HG03520 (cell line): ENCODE data around the gene FGD6.
"Not testable (repeated sequence)": the region's sequence is repeated elsewhere in the genome, so short reads cannot be mapped to it uniquely, and the experiment has no call there.

Experiments
- ATAC-seq: cut with Tn5 transposase; IDR thresholded peaks from one replicate; pipeline ENCODE4 v1.9.1; 2021; ENCODE audit warnings: mild to moderate bottlenecking, moderate library complexity; ENCODE audit not compliant: unreplicated experiment

The FGD6 gene

DNA sequence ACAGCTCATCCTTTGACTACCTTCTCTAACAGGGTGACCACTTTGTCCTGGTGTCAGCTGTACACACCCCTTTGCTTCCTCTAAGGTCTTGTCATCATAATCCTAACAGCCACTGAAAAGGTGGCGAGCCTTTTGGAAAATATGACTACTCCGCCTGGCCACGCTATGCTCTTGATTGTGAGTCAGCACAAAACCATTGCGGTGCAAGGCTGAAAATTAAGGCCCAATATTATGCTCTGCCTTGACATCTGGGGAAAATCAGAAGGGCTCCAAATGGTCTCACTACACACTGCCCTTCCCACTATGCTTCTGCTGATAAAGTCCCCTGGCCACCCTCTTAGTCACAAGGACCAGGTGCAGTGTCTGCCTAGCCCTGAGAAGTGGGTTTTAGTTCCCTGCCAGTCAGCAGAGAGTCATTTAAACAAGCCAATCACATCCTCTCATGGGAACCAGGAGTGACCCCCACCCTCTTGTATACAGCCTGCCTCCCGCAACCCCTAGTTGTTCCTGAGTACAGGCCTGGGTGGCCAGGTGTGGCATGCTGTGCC, 34.3 kb downstream of the FGD6 start:
- ATAC-seq: peak; percentile 46

DNA sequence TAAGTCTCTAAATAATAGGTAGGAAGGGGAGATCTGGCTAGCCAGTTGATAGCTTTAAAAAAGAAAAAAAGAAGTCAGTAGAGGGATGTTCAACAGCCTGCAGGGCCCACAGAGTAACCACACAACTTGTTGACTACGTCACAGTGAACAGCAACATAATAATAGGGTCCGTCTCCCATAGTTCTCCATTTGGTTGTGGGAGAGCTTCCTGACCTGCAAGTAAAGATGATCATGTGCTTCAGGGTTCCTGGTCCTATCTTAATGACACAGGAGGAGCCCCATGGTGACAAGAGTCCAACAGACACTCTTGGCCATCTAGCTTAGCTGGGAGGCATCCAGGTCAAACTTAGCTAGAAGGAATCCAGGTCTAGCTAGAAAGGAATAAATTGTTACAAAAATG, 36.2 kb downstream of the FGD6 start:
- no peak for ATAC-seq

DNA sequence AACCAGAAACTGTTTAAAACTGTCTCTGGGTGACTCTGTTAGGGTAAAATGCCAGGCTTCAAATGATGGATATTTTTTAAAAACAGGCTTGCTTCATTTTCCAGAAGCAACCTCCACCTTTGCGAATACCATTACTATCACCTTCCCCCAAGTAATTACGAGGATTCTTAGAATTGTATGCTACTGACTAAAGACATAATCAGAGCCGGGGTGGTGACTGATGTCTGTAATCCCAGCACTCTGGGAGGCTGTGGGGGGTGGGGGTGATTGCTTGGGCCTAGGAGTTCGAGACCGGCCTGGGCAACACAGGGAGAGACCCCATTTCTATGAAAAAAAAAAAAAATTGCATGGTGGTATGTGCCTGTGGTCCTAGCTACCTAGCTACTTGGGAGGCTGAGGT, 38.3 kb downstream of the FGD6 start:
- no peak for ATAC-seq

DNA sequence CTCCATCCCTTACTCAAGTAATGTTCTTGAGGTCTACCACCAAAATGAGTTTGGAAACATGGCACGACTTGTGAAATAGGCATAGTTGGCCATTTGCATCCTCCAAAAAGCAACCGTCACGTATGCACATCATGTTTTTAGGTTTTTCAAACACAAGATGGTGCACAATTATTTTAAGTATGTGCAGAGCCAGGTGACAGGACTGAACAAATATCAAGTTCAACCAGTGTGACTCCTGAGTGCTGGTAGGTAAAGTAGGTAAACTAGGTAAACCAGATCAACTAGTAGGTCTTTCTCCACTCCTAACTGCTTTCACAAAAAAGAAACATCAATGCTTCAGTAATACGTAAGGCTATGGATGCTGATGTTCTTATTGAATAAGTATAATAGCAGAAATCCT, 39.1 kb downstream of the FGD6 start:
- no peak for ATAC-seq

DNA sequence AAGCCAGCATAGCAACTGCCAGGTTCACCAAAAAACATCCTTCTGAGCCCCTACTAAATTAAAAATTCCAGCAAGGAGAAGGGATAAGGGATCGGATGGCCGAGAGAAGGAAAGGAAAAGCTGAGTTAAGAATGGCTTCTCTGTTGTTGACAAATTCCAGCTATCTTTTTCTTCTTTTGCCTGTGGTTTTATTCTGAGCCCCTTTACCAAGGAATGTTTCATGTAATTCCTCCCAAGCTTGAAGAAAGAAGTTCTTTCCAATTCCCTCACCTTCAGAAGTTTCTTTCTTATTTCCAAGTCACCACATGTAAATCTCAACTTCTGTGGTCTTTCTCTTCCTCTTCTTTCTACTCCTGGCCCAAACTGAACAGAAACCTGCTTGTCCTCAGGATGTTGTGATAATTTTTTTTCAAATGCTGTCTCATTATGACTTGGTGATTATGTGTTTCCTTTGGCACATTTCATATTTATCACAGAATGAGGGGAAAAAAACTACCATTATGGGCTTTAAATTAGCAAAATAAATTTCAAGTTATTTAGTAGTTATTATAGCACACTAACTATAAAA, 40.0 kb downstream of the FGD6 start:
- ATAC-seq: no peak

DNA sequence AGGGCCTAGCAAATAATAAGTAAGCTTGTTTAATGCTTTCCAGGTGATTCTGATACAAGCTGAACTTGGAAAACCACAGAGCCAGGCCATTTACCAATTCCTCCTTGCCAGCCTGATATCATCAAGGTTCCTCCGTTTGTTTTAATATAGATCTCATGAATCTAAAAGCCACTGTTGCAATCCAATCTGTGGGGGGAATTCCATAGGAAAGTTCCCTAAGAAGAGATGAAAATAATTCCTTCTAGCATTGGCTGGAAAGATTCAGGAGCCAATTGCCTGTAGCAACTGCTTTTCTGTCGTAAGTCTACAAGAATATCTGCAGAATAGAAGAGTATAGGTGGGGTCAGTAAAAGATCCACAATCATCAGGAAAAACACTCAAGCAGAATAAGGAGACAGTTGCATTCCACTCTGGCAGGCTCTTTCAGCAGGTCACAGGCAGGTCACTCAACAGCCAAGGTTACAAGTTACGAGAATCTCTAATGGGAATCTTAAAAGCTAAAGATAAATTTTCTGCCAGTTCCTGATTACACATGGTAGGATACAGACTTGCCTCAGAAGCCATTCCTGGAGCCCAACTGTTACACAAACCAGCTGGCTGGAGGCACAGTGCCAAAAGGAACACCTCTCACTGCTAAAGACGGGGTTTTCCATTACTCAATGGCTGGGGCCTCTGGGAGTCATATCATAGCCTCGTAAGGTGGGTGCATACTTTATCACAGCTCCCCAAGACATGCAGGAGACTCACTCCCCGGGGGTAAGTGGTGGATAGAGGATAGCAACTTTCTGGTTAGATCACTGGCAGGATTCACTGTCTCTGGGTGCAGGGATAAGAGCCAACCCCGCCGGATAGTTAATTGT, 43.6 kb downstream of the FGD6 start:
- ATAC-seq: no peak

DNA sequence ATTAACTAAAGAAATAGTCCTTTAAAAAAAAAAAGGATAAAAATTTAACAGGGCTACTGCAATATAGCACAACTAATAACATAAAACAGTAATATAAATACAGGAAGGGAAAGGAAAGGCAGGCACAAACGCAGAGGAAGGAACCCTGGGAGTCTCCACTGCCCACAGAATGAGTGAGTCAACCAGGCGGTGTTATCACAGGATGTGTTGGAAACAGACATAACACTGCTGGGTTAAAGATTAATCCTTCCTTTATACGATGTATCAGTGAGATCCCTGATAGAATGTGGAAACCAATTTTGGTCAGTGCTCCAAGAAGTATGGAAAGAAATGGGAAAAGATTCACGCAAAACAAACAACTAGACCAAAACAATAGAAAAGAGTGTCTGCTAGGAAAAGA, 47.9 kb downstream of the FGD6 start:
- no peak for ATAC-seq

DNA sequence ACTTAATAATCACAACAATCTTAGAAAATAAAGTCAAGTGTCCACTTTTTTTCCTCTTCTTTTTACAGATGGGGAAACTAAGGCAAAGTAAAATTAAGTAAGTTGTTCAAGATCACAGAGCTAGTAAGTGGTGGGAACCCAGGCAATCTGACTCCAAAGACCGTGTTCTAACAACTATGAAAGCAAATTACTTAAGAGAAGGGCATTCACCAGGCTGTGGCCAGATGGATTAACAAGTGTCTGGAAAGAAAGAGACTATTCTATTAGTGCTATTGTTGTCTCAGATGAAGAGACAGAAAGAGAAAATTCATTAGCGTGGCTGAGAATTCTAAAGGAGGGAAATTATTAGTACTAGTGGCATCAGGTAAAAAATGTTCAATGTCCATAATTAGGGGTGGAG, 48.5 kb downstream of the FGD6 start:
- no peak for ATAC-seq

DNA sequence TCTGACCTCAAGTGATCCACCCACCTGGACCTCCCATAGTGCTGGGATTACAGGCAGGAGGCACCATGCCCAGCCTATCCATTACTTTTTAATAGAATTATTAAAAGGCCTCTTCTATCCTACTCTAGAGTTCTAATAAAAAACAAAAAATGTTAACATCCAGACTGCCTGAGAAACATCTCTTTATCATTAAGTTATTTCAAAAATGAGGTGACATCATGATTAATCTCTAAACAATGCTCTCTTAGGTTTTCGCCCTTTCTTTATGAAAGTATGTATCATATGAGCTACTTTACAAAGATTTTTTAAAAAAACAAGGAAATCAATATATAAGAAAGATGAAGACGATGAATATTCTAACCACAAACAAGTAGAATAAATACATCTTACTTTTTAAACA, 52.6 kb downstream of the FGD6 start:
- ATAC-seq: no peak

DNA sequence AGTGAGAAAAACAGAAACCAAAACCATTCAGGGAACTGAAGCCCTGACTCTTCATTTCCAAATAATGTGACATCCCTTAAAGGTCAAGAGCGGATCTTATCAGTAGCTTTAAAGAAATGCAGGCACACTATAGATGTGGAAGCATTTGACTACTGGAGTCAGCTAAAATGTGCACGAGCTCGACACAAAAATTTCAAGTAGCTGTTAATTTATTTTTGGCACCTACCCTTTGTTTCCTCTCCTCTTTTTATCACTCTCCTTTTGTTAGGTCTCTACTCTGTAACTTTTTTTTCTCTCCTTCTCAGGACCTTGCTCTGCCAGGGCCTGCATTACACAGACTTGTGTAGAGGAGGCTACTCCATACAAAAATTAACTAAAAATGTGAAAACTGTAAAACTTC, 58.3 kb downstream of the FGD6 start:
- ATAC-seq: no peak

DNA sequence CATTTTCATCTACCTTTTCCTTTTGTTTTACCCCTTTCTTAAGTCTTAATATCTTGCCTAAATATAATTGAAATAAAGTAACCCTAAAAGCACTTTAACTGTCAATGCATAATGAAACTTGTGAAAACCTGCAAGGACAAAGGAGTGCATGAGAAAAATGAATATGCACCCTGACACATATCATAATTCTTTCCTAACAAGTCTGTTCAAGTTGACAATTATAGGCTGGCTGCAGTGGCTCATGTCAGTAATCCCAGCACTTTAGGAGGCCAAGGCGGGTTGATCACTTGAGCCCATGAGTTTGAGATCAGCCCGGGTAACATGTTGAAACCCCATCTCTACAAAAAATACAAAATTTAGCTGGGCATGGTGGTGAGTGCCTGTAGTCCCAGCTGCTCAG, 65.4 kb downstream of the FGD6 start:
- no peak for ATAC-seq

DNA sequence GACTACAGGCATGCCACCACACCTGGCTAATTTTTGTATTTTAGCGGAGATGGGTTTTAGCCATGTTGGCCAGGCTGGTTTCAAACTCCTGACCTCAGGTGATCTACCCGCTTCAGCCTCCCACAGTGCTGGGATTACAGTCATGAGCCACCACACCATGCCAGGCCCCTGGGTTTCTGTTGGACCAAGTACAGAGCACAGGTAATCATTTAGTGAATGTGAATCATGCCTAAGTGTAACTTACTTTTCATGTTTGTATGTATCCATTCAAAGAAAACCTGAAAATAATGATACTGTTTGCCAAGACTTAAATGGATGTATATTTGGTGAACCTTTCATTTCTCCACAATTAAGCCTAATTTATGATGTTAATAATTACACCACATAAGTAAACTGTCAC, 65.9 kb downstream of the FGD6 start:
- ATAC-seq: no peak

DNA sequence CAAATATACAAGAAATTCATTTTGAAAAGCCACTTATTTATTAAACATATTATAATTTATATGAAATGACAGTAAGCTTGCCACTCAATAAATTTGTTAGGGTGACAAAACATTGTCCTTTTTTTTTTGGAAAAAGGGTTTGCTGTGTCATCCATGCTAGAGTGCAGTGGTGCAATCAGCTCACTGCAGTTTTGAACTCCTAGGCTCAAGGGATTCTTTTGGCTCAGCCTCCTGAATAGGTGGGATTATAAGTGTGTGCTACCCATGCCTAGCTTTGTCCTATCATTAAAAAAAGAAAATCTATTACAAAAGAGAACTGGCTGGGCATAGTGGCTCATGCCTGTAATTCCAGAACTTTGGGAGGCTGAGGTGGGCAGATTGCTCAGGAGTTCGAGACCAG, 66.8 kb downstream of the FGD6 start:
- ATAC-seq: no peak

DNA sequence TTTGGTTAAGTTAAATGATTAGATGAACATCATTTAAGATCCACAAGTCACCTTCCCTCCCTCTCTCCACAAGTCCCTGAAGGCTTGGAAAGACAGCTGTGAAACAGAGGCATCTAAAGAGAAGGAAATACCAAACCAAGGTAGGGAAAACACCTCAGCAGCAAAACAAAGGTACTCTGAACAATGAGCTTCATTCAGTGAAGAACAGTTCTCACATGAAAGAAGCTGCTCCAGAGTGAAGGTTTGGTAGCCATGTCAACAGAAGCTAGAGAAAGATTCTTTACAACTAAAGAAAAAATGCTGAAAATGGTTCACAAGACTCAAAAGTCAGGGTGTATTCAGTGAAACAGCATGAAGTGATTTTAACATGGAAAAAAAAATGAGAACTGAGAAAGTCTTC, 69.4 kb downstream of the FGD6 start:
- ATAC-seq: no peak

DNA sequence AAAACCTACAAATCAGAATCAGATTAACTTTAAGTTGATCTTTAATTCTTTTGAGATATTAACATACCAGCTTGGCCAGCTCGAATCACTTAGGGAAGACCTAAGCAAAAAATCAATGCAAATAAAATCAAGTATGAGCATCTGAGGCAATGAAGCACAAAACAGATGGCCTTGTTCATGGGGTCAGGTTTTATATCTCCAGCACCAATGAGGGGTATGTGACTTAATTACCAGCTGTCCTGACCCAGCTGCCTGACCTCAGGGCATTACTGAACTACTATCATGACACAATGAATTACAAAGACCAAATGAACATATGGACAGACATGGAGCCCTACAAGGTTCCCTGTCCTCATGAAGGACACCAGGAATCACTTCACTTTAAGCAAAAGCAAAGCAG, 70.5 kb downstream of the FGD6 start:
- ATAC-seq: no peak

DNA sequence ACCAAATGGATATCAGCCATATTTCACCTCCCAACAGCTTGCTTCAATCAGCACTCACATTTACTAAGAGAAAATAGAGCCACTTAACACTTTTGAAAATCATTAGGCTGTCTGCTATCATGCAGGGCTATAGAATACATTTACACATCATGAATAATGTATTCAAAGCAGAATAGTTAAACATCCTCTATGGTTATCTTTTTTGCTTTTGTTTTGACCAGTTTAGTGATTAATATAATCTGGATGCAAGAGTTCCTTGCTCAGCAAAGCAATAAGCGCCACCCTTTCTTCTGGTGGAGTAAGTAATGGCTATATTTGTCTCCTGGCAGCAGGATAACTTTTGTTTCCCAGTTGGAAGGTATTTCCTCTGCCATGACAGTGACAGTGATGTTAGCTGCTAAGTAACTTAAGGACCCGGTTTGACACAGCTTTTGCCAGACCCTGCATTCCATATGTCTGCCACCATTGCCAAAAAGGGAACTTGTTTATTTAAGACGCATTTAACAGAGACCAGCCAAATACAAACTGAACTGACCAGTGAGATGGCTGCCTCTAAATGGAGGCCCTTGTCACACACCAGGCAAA, 73.6 kb downstream of the FGD6 start:
- ATAC-seq: no peak

DNA sequence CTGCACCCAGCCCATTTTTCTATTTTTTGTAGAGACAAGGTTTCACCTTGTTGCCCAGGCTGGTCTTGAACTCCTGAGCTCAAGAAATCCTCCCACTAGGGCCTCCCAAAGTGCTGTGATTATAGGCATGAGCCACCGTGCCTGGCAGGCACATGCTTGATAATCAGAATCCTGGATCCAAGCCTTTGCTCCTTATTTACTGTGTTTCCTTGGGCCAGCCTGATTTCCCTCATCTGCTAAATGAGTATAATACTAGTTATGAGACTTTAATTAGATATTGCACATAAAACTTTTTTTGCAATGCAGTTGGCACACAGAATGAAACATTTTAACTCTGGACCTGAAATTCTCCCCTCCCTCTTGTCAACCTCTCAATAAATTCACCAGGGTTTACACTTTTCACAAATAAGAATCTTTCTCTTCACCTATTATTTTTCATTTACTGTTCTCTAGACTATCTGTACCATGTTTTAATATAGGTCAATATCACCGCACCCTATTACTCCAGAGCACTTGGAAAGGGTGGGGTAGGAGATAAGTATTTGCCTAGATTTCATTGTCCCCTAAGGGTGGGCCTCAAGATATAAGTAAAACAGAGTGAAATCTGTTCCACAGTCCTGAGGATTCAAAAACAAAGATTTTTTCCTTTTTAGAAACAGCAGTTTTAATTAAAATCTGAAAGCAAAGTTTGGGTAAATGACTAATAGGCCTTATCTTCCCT, 74.7 kb downstream of the FGD6 start:
- no peak for ATAC-seq

DNA sequence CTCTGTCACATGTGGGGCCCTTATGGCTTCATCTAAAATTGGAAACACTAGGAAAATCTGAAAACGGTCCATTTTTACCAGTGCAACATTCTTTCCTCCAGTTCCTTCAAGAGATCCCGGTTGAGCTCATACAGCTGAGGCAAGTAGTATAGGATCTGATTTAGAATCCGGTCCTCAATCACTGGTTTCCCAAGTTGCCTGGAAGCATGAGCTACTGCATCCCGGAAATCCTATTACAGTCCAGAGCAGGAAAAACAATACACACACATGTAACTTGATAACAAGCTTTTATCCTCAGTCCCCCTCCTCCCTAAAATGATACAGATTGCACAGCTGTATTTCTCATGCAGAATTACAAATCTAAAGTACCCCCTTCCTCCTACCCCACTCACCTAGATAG, 76.0 kb downstream of the FGD6 start:
- ATAC-seq: no peak

DNA sequence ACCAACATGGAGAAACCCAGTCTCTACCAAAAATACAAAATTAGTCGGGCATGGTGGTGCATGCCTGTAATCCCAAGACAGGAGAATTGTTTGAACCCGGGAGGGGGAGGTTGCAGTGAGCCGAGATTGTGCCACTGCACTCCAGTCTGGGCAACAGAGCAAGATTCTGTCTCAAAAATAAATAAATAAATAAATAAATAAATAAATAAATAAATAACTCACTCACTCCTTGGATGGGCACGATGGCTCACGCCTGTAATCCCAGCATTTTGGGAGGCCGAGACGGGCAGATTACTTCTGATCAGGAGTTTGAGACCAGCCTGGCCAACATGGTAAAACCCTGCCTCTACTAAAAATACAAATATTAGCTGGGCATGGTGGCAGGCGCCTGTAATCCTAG, 79.2 kb downstream of the FGD6 start:
- ATAC-seq: not testable (repeated sequence)

DNA sequence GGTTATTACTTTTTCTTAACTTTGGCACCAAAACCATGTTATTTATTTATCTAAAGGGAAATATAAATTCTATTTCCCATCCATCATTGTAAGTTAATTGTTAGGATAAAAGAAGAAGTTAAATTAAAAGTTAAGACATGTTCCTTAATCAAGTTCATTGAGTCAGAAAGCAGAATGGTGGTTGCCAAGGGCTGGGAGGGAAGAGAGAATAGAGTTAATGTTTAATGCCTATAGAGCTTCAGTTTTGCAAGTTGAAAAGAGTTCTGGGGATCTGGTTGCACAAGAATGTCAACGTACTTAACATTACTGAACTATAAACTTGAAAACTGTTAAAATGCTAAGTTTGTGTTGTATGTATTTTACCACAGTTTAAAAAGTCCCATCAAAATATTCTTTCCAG, 80.7 kb downstream of the FGD6 start:
- no peak for ATAC-seq

DNA sequence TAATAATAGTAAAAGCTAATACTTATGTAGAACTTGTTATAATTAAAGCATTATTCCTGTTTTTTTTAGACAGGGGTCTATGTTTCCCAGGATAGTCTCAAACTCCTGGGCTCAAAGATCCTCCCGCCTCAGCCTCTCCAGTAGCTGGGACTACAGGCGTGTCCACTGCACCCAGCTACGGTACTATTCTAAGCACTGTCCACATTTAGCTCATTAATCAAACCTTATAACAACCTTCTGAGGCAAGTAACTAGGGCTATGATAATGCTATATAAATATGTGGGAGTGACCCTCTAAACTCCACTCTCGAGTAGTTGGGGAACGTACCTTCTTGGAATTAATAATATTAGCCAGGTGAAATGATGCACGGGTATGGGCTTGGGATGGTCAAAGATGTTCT, 83.2 kb downstream of the FGD6 start:
- no peak for ATAC-seq
